Panc1 (cell line): Measurements from ENCODE around the gene DIDO1.

Source experiments
- CTCF ChIP-seq: fragments of 450-650 bp; IDR thresholded peaks from 2 replicates; pipeline ENCODE4 v1.5.1; 2017; ENCODE audit warnings: mild to moderate bottlenecking
- POLR2AphosphoS5 ChIP-seq: IDR thresholded peaks from 2 replicates; pipeline ENCODE4 v1.6.1; 2012; ENCODE audit warnings: mild to moderate bottlenecking, low read depth, low read length, moderate library complexity
- REST ChIP-seq, 2 experiments: IDR thresholded peaks; 2 replicates each; pipeline ENCODE4 v1.6.1; 2011 to 2012; ENCODE audit warnings: low read depth in 2 of 2, control low read depth in 1 of 2, low read length in 1 of 2, mild to moderate bottlenecking in 1 of 2, moderate library complexity in 1 of 2; ENCODE audit not compliant: insufficient read depth in 1 of 2
- SIN3A ChIP-seq: IDR thresholded peaks from 2 replicates; pipeline ENCODE4 v1.6.1; 2012; ENCODE audit warnings: low read depth, mild to moderate bottlenecking, low read length, moderate library complexity, borderline replicate concordance; ENCODE audit not compliant: insufficient read depth
- TCF7L2 ChIP-seq: IDR thresholded peaks from 2 replicates; pipeline ENCODE4 v1.6.1; 2011; ENCODE audit warnings: mild to moderate bottlenecking, low read depth, low read length, inconsistent platforms

GRCh38 chr20:62840244-62841197 is 85.8 kb downstream of the DIDO1 start:
- no peak for TF ChIP-seq CTCF
- no peak for TF ChIP-seq TCF7L2
- no peak for TF ChIP-seq POLR2AphosphoS5
- no peak for TF ChIP-seq SIN3A
- no peak for TF ChIP-seq REST (IDR thresholded peaks at IDR 0.05; ENCODE audit: insufficient read depth in 1 of 2, low read depth in 2 of 2, low read length in 1 of 2)
